GM18519 (cell line): ENCODE measurements around the gene NPS.

Experiments
- ATAC-seq: cut with Tn5 transposase; IDR thresholded peaks from one replicate; pipeline ENCODE4 v1.9.1; 2021; ENCODE audit warnings: mild to moderate bottlenecking, moderate library complexity; ENCODE audit not compliant: unreplicated experiment, low FRiP score

Gene NPS

GRCh38 chr10:127553417-127553816, 4.3 kb downstream of the NPS start:
- ATAC-seq: no peak

GRCh38 chr10:127556916-127557315, 7.8 kb downstream of the NPS start:
- no peak for ATAC-seq

GRCh38 chr10:127561647-127562046, 12.5 kb downstream of the NPS start:
- ATAC-seq: no peak

- no peak for ATAC-seq
Measured at GRCh38 chr10:127563718-127564553, 14.8 kb downstream of the NPS start.

- ATAC-seq: no peak
Measured at GRCh38 chr10:127564644-127565043, 15.5 kb downstream of the NPS start.

GRCh38 chr10:127565583-127565982, 16.5 kb downstream of the NPS start:
- no peak for ATAC-seq

- ATAC-seq: no peak
Measured at GRCh38 chr10:127569210-127569609, 20.1 kb downstream of the NPS start.

GRCh38 chr10:127570036-127570435, 20.9 kb downstream of the NPS start:
- ATAC-seq: no peak

GRCh38 chr10:127571386-127571785, 22.3 kb downstream of the NPS start:
- ATAC-seq: no peak

GRCh38 chr10:127576051-127576450, 26.9 kb downstream of the NPS start:
- ATAC-seq: no peak

- no peak for ATAC-seq
Measured at GRCh38 chr10:127576740-127577161, 27.6 kb downstream of the NPS start.

GRCh38 chr10:127577376-127578258, 28.5 kb downstream of the NPS start:
- ATAC-seq: no peak

GRCh38 chr10:127578259-127578960, 29.3 kb downstream of the NPS start:
- no peak for ATAC-seq

- no peak for ATAC-seq
Measured at GRCh38 chr10:127578961-127579305, 29.8 kb downstream of the NPS start.

GRCh38 chr10:127579640-127580039, 30.5 kb downstream of the NPS start:
- no peak for ATAC-seq

GRCh38 chr10:127580822-127581221, 31.7 kb downstream of the NPS start:
- no peak for ATAC-seq

GRCh38 chr10:127585519-127586023, 36.5 kb downstream of the NPS start:
- ATAC-seq: no peak

GRCh38 chr10:127587668-127588365, 38.7 kb downstream of the NPS start:
- no peak for ATAC-seq

- ATAC-seq: no peak
Measured at GRCh38 chr10:127592586-127592985, 43.5 kb downstream of the NPS start.

GRCh38 chr10:127600479-127600878, 51.4 kb downstream of the NPS start:
- ATAC-seq: no peak
